ENCODE data around the gene MAPK4.

The MAPK4 gene

GRCh38 chr18:50726960-50727589, 167.2 kb downstream of the MAPK4 start:
- no peak for DNase-seq

GRCh38 chr18:50727721-50728471, 168.0 kb downstream of the MAPK4 start:
- DNase-seq = no peak

- no peak for DNase-seq
Measured at GRCh38 chr18:50729376-50729775, 169.5 kb downstream of the MAPK4 start.

- DNase-seq = no peak
Measured at GRCh38 chr18:50729986-50730385, 170.1 kb downstream of the MAPK4 start.

GRCh38 chr18:50734342-50734741, 174.5 kb downstream of the MAPK4 start:
- no peak for DNase-seq

GRCh38 chr18:50734886-50735285, 175.0 kb downstream of the MAPK4 start:
- DNase-seq = no peak

- DNase-seq = no peak
Measured at GRCh38 chr18:50737127-50737526, 177.2 kb downstream of the MAPK4 start.

- no peak for DNase-seq
Measured at GRCh38 chr18:50738098-50738757, 178.3 kb downstream of the MAPK4 start.

- no peak for DNase-seq
Measured at GRCh38 chr18:50742952-50743351, 183.1 kb downstream of the MAPK4 start.

GRCh38 chr18:50744253-50744652, 184.4 kb downstream of the MAPK4 start:
- DNase-seq = no peak

GRCh38 chr18:50745945-50746344, 186.1 kb downstream of the MAPK4 start:
- DNase-seq = no peak

- no peak for DNase-seq
Measured at GRCh38 chr18:50747849-50748242, 188.0 kb downstream of the MAPK4 start.

GRCh38 chr18:50748243-50749229, 188.6 kb downstream of the MAPK4 start:
- DNase-seq = no peak

- no peak for DNase-seq
Measured at GRCh38 chr18:50749421-50749820, 189.5 kb downstream of the MAPK4 start.

GRCh38 chr18:50749945-50750344, 190.1 kb downstream of the MAPK4 start:
- DNase-seq = no peak

GRCh38 chr18:50750546-50750945, 190.7 kb downstream of the MAPK4 start:
- no peak for DNase-seq

GRCh38 chr18:50751490-50751889, 191.6 kb downstream of the MAPK4 start:
- no peak for DNase-seq

GRCh38 chr18:50751947-50752346, 192.1 kb downstream of the MAPK4 start:
- no peak for DNase-seq

- no peak for DNase-seq
Measured at GRCh38 chr18:50753311-50753710, 193.4 kb downstream of the MAPK4 start.

GRCh38 chr18:50754297-50754696, 194.4 kb downstream of the MAPK4 start:
- no peak for DNase-seq

GRCh38 chr18:50757358-50757757, 197.5 kb downstream of the MAPK4 start:
- DNase-seq = no peak

- no peak for DNase-seq
Measured at GRCh38 chr18:50769463-50769862, 209.6 kb downstream of the MAPK4 start.

- DNase-seq = no peak
Measured at GRCh38 chr18:50775207-50775606, 215.3 kb downstream of the MAPK4 start.

Data from T1000 (cell line).